Smooth muscle cell (in vitro differentiated cells): ENCODE measurements around the gene TSHZ1. TPM values are rescaled to one million over a fixed set of nuclear protein-coding genes. Genes with fewer than 3 reads are reported as not detected.

Source experiments
- DNase-seq: peaks from one replicate; lab custom pipeline; 2025; ENCODE audit not compliant: unreplicated experiment; lab: John Stamatoyannopoulos, UW
- H2AFZ ChIP-seq: fragments of 200-600 bp; sonication (generic); 2 replicates; pipeline ENCODE4 v1.6.0; 2016; ENCODE audit warnings: antibody characterized with exemption, low read depth, mild to moderate bottlenecking
- H3F3A ChIP-seq: fragments of 200-600 bp; sonication (generic); 2 replicates; pipeline ENCODE4 v1.6.0; 2017; ENCODE audit warnings: antibody characterized with exemption, low read depth
- H3K27ac ChIP-seq: fragments of 200-600 bp; sonication (generic); 2 replicates; pipeline ENCODE4 v1.5.1; 2016; ENCODE audit warnings: low read depth, mild to moderate bottlenecking
- H3K27me3 ChIP-seq: fragments of 200-600 bp; sonication (generic); 2 replicates; pipeline ENCODE4 v1.6.1; 2016; ENCODE audit warnings: low read depth, mild to moderate bottlenecking
- H3K36me3 ChIP-seq: fragments of 200-600 bp; sonication (generic); 2 replicates; pipeline ENCODE4 v1.5.1; 2016; ENCODE audit warnings: low read depth
- H3K4me1 ChIP-seq: fragments of 200-600 bp; sonication (generic); 2 replicates; pipeline ENCODE4 v1.5.1; 2016; ENCODE audit warnings: low read depth
- H3K4me2 ChIP-seq: fragments of 200-600 bp; sonication (generic); 2 replicates; pipeline ENCODE4 v1.6.0; 2016; ENCODE audit warnings: mild to moderate bottlenecking
- H3K4me3 ChIP-seq: fragments of 200-600 bp; sonication (generic); 2 replicates; pipeline ENCODE4 v1.5.1; 2016; ENCODE audit warnings: mild to moderate bottlenecking
- H3K79me2 ChIP-seq: fragments of 200-600 bp; sonication (generic); 2 replicates; pipeline ENCODE4 v1.6.0; 2016; ENCODE audit warnings: low read depth, mild to moderate bottlenecking
- H3K9ac ChIP-seq: fragments of 200-600 bp; sonication (generic); 2 replicates; pipeline ENCODE4 v1.6.0; 2016; ENCODE audit warnings: low read depth
- H3K9me3 ChIP-seq: fragments of 200-600 bp; sonication (generic); replicated peaks from 2 replicates; pipeline ENCODE4 v1.5.1; 2016; ENCODE audit warnings: low read depth
- H4K20me1 ChIP-seq: fragments of 200-600 bp; sonication (generic); 2 replicates; pipeline ENCODE4 v1.6.0; 2016; ENCODE audit warnings: low read depth
- CTCF ChIP-seq: fragments of 200-600 bp; sonication (generic); IDR thresholded peaks from 2 replicates; pipeline ENCODE4 v1.5.1; 2017; ENCODE audit warnings: borderline replicate concordance, mild to moderate bottlenecking, antibody characterized with exemption; ENCODE audit not compliant: insufficient read depth, poor library complexity, severe bottlenecking
- WGBS: methylation state at CpG from one replicate; pipeline ENCODE4 v1.1.7; 2016; ENCODE audit warnings: low lambda C conversion rate; 5-methylcytosine and 5-hydroxymethylcytosine counted together
- polyA plus RNA-seq: library from polyadenylated mRNA; unstranded; fragments of >200 nt; fragmentation: Nextera tagmentation; extraction: Ambion mirVana; gene quantifications from 2 replicates; pipeline ENCODE4 v1.2.1, GENCODE V29; 2016
- total RNA-seq: library from RNA; depleted of rRNA; stranded (reverse); fragments of >200 nt; gene quantifications from 2 replicates; pipeline ENCODE4 v1.2.3, GENCODE V29; 2014

Gene TSHZ1
- total and polyA plus RNA-seq, 2 experiments from 2014 or later: 21.3 to 26.1 TPM

GRCh38 chr18:75211626-75211952 is 992 bp downstream of the TSHZ1 start:
- Histone ChIP-seq H3K4me3 (peak overlapping the region; percentile 76), H3K36me3 (no peaks in the 10 kb centered on the region), H3F3A (peaks cover 17% of the 10 kb centered on the region), H3K9me3 (no peaks in the 10 kb centered on the region), H2AFZ (no peak overlapping the region), H3K27ac (no peak overlapping the region), H4K20me1 (peaks cover 59% of the 10 kb centered on the region), H3K79me2 (peaks cover 83% of the 10 kb centered on the region), H3K27me3 (no peaks in the 10 kb centered on the region), H3K4me1 (peaks cover 20% of the 10 kb centered on the region), H3K9ac (peak overlapping the region; percentile 40), H3K4me2 (peak overlapping the region; percentile 83)
- WGBS: 2% methylated on average over 45 of the region's 66 CpGs
- no peak for TF ChIP-seq CTCF
- no peak for DNase-seq

- peaks cover 15% of the 10 kb centered on the region for H3F3A ChIP-seq
- no peaks in the 10 kb centered on the region for H3K36me3 ChIP-seq
- peak overlapping the region; percentile 40 for H3K9ac ChIP-seq
- peaks cover 14% of the 10 kb centered on the region for H3K4me1 ChIP-seq
- no peak overlapping the region for H2AFZ ChIP-seq
- no peak overlapping the region for H3K27ac ChIP-seq
- H3K27me3 ChIP-seq: no peaks in the 10 kb centered on the region
- peaks cover 59% of the 10 kb centered on the region for H4K20me1 ChIP-seq
- no peak for TF ChIP-seq CTCF
- H3K4me2 ChIP-seq: peak overlapping the region; percentile 83
- H3K9me3 ChIP-seq: no peaks in the 10 kb centered on the region
- peak overlapping the region; percentile 76 for H3K4me3 ChIP-seq
- no peak for DNase-seq
- peaks cover 83% of the 10 kb centered on the region for H3K79me2 ChIP-seq
- 2% methylated on average over 26 of the region's 38 CpGs for WGBS
Measured at GRCh38 chr18:75211953-75212750, 1.6 kb downstream of the TSHZ1 start.

GRCh38 chr18:75212751-75213090 is 2.1 kb downstream of the TSHZ1 start:
- peak overlapping the region; percentile 76 for H3K4me3 ChIP-seq
- no peak for DNase-seq
- peak overlapping the region; percentile 40 for H3K9ac ChIP-seq
- WGBS: 44% methylated on average over 5 of the region's 5 CpGs
- peak overlapping the region; percentile 83 for H3K4me2 ChIP-seq
- no peaks in the 10 kb centered on the region for H3K9me3 ChIP-seq
- peaks cover 59% of the 10 kb centered on the region for H4K20me1 ChIP-seq
- H3K4me1 ChIP-seq: peaks cover 9% of the 10 kb centered on the region
- H2AFZ ChIP-seq: no peak overlapping the region
- peaks cover 83% of the 10 kb centered on the region for H3K79me2 ChIP-seq
- H3K27me3 ChIP-seq: no peaks in the 10 kb centered on the region
- no peak overlapping the region for H3K27ac ChIP-seq
- H3K36me3 ChIP-seq: no peaks in the 10 kb centered on the region
- H3F3A ChIP-seq: peaks cover 14% of the 10 kb centered on the region
- no peak for TF ChIP-seq CTCF
